SHP77 treated with DMSO at 0.1 percent for 48 hours (cell line): Measurements from ENCODE around the gene TAF1D.

Experiments used
- DNase-seq: peaks from one replicate; lab custom pipeline; 2025; lab: John Stamatoyannopoulos, UW

The TAF1D gene

DNA sequence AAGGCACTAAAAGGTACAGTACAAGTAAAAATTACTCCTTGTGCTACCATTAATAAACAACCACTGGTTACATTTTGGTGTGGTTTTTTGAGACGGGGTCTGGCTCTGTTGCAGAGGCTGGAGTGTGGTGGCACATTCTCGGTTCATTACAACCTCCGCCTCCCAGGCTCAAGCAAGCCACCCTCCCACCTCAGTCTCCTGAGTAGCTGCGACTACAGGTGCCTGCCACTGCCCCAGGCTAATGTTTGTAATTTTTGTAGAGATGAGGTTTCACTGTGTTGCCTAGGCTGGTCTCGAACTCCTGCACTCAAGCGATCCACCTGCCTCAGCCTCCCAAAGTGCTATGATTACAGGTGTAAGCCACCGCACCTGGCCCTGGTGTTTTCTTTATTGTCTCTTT lies 20.8 kb downstream of the TAF1D start:
- DNase-seq: no peak

GRCh38 chr11:93719310-93719709 lies 22.0 kb downstream of the TAF1D start:
- no peak for DNase-seq

DNA sequence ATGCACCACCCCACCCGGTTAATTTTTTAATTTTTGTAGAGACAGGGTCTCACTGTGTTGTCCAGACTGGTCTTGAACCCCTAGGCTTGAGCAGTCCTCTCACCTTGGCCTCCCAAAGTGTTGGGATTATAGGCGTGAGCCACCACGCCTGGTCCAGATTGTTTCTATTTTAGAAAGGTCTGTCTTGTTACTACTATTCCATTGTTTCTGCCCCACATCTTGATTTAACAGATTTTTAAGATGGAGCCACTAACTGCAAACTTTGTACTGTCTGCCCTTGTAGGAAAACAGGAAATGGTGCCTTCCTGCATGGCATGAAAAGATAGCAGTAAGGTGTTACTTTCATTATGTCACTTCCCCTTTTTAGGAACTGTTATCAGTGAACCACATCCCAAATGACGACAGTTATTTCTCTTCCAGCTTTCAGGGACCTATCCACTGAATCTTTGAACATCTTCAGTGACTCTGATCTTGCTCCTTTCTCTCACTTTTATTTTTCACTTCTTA lies 23.2 kb downstream of the TAF1D start:
- no peak for DNase-seq

- no peak for DNase-seq
Observed at GRCh38 chr11:93717501-93717900, 23.8 kb downstream of the TAF1D start.

DNA sequence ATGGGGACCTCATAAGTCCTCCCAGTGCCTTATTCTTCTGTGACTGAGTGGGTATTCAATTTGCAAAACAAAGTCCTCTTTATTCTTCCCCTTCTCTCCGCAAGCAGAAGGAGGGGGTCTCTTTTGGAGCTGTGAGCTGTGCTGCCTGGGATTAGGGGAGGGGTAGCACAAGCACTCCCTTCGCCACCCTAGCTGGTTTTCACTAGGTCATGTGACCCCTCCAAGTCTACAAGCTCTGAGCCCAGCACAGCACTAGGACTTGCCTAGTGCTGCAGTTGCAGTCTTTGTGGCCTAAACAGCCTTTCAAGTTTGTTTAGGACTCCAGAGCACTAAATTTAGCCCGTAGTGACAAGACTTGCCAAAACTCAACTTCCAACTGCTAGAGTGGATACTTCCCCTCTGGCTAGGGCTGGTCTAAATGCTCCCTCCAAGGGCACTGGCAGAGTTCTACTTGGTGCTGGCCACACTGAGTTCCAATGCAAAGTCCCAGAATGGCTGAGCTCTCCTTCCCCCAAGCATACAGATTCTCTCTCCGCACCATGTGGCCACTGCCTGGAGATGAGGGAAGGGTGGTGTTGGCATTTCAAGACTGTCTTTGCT lies 25.4 kb downstream of the TAF1D start:
- DNase-seq: no peak

DNA sequence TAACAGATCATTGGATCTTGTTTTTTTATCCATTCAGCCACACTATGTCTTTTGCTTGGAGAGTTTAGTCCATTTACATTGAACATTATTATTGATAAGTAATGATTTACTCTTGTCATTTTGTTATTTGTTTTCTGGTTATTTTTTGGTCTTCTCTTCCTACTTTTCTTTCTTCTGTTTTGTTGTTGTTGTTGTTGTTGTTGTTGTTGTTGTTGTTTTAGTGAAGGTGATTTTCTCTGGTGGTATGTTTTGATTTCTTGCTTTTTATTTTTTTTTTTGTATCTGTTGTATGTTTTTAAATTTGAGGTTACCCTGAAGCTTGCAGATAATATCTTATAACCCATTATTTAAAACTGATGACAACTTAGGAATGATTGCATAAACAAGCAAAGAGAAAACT lies 28.6 kb downstream of the TAF1D start:
- no peak for DNase-seq

GRCh38 chr11:93710239-93710638 lies 31.1 kb downstream of the TAF1D start:
- no peak for DNase-seq

GRCh38 chr11:93704237-93704636 lies 37.1 kb downstream of the TAF1D start:
- DNase-seq: no peak

DNA sequence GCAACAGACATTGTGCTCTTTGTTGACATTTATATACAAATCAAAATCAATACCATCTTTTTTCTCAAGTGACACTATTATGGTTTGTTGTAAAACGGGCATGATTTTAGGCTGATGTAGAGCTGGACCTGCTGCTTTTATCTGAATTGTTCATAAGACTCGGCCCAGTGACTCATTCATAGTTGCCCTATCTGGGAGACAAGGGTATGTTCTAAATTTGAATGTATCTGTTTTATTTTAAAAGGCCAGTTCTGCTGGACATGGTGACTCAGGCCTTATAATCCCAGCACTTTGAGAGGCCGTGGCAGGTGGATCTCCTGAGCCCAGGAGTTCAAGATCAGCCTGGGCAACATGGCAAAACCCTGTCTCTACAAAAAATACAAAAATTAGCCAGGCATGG lies 40.5 kb downstream of the TAF1D start:
- no peak for DNase-seq

GRCh38 chr11:93697611-93698010 lies 43.7 kb downstream of the TAF1D start:
- no peak for DNase-seq

DNA sequence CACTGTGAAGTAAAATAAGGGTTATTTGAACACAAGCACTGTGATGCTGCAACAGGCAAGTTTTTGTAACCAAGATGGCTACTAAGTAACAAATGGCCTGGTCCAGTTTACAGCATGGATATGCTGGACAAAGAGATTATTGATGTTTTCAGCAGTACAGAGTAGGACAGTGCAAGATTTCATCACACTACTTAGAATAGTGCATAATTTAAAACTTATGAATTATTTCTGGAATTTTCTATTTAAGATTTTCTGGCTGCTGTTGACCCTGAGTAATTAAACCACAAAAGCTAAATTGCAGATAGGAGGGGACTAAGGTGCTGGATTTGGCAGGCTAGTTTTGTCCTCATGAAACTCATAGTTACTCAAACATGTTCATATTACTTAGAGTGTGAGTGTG lies 46.7 kb downstream of the TAF1D start:
- DNase-seq: no peak

DNA sequence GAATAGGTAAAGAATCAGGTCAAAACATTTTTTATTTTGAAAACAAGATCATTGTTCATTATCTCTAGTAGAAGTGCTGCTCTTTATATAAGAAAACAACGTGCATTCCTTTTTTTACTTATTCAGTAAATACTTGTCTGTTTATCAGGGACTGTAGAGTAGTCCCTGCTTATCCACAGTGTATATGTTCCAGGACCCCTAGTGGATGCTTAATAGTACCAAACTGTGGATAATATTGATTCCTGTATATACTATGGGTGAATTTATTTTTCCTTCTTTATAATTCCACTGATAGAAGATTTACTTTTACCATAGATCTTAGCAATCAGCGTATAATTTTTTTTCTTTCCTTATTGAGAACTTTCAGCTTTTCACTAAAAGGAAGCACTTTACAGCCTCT lies 47.2 kb downstream of the TAF1D start:
- DNase-seq: no peak

- no peak for DNase-seq
Observed at GRCh38 chr11:93689240-93689639, 52.1 kb downstream of the TAF1D start.

DNA sequence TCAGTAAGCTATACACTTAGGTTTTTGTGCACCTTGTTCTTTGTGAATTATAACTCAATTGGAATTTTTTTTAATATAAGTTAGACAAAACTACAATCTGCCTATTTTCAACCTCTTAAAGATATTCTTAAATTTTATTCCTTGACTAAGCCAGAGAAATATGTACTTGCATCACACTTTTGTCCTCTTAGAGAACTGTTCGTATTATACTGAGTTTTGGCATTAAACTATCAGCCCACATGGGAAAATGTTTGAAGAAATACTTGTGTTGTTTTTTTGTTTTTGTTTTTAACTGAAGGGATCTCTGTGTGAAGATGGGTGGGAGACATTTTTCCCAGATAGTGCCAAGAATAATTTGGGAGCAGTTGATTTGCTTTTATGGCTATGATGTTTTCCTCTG lies 54.5 kb downstream of the TAF1D start:
- no peak for DNase-seq

DNA sequence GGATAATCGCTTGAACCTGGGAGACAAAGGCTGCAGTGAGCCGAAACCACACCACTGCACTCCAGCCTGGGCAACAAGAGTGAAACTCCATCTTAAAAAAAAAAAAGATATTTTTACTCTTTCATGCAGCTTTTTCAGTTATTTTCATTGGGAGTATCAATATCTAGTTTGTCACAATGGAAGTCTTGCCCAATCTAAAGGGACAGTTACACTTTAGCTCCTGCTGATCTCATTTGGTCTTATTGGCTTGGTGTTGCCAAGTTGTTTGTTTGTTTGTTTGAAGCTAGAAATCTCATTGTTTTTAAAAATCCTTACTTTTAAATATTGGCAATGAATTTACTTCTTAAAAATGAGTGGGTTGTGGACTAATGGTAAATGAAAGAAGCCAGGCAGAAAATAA lies 55.1 kb downstream of the TAF1D start:
- no peak for DNase-seq
